Measurements from ENCODE around the gene DENND2D.

Gene DENND2D

GRCh38 chr1:111199881-111200801 is at the start of gene DENND2D:
Gene DENND2D, minus strand, starts transcription at chr1:111200646. Its CDS starts 187 bp downstream, at chr1:111200459.
- peak; percentile 87 for DNase-seq

GRCh38 chr1:111249960-111250359 is 49.5 kb upstream of the DENND2D start:
- DNase-seq = no peak

GRCh38 chr1:111247125-111247838 is 46.8 kb upstream of the DENND2D start:
- DNase-seq = no peak

GRCh38 chr1:111242805-111243523 is 42.5 kb upstream of the DENND2D start:
- DNase-seq = no peak

- DNase-seq = no peak
Observed at GRCh38 chr1:111241797-111242196, 41.4 kb upstream of the DENND2D start.

- no peak for DNase-seq
Observed at GRCh38 chr1:111238056-111238795, 37.8 kb upstream of the DENND2D start.

- DNase-seq = no peak
Observed at GRCh38 chr1:111236806-111237205, 36.4 kb upstream of the DENND2D start.

GRCh38 chr1:111236379-111236778 is 35.9 kb upstream of the DENND2D start:
- no peak for DNase-seq

GRCh38 chr1:111234866-111235265 is 34.4 kb upstream of the DENND2D start:
- no peak for DNase-seq

- DNase-seq = no peak
Observed at GRCh38 chr1:111234258-111234657, 33.8 kb upstream of the DENND2D start.

GRCh38 chr1:111232134-111232533 is 31.7 kb upstream of the DENND2D start:
- DNase-seq = no peak

- DNase-seq = no peak
Observed at GRCh38 chr1:111228748-111229126, 28.3 kb upstream of the DENND2D start.

GRCh38 chr1:111227851-111228747 is 27.7 kb upstream of the DENND2D start:
- no peak for DNase-seq

- no peak for DNase-seq
Observed at GRCh38 chr1:111227434-111227833, 27.0 kb upstream of the DENND2D start, which contains the start of gene CHI3L2. Gene CHI3L2, plus strand, starts transcription at chr1:111227713. Its CDS starts 17 bp downstream, at chr1:111227730.

- no peak for DNase-seq
Observed at GRCh38 chr1:111225717-111226400, 25.4 kb upstream of the DENND2D start.

- DNase-seq = no peak
Observed at GRCh38 chr1:111225091-111225490, 24.6 kb upstream of the DENND2D start.

GRCh38 chr1:111223126-111223685 is 22.8 kb upstream of the DENND2D start:
- no peak for DNase-seq

GRCh38 chr1:111222308-111223125 is 22.1 kb upstream of the DENND2D start:
- peak; percentile 74 for DNase-seq

- DNase-seq = peak; percentile 78
Observed at GRCh38 chr1:111221633-111222291, 21.3 kb upstream of the DENND2D start.

Measured in RPMI8226 (cell line).